RPMI7951 (cell line): ENCODE data around the gene RNMT. TPM values are rescaled to one million over a fixed set of nuclear protein-coding genes. Genes with fewer than 3 reads are reported as not detected.

ENCODE experiments used
- DNase-seq: peaks from one replicate; pipeline ENCODE4 v3.0.0-alpha.2; 2012; ENCODE audit warnings: low read depth
- total RNA-seq: library from RNA; depleted of rRNA; stranded (reverse); fragments of >200 nt; shearing (Covaris generic); gene quantifications from 2 replicates; pipeline ENCODE4 v1.2.3, GENCODE V29; 2014; rRNA removed

The RNMT gene
- total RNA-seq, 1 experiment from 2014 or later: 21.0 TPM

DNA sequence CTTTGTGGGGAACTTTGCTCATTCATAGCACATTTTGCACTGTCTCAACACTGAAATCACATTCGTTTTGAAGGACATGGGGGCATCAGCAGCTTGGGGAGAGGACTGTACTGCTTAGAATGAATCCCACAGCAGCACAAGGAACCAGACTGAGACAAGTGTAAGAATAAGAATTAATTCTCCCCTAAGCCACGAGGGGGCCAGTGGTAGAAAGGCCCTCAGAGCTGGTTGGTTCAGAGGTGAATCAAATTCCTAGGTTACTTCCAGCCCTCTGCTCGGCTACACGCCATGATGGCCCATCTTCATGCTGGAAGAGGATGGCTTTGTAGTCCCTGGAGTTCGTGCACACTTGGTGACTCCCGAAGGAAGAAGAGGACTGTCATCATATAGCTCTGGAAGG, 85.5 kb downstream of the RNMT start:
- DNase-seq: no peak

DNA sequence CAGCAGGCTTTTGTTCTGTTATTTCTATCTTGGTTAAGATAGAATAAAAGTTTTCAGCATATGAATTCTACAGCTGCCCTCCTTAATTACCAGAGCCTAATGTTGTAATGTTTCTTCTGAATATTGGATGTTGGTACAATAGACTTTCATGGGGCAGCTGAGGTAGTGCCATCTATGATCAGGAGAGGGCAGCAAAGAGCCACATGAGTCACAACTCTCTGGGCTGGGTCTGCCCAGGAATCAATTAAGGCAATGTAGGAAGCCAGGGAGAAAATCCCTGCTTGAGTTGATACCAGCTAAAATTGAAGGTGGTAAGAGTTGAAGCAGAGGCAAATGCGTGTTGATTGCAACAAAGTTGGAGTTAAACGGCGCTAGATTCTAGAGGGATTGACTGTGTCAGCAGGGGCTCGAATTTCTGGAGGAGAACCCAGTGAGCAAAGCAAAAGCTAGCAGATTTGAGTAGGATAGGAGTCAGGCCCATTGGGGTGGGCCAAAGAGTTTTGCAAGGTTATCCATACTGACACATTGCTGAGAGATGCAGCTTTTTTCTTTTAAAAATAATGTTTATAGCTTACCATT, 86.9 kb downstream of the RNMT start:
- peak; percentile 52 for DNase-seq

Other genes starting within 250 kb of the RNMT start
- 30.2 and 33.0 TPM in 2 replicates for gene FAM210A, start 115 bp upstream of the RNMT start, total RNA-seq
- gene MC5R, start 97.5 kb downstream of the RNMT start, total RNA-seq: 0.49 TPM in 1 of 2 replicates, not detected in the other
- not detected in 2 replicates for gene MC2R, start 188.9 kb downstream of the RNMT start, total RNA-seq